SH-SY5Y (cell line): ENCODE data around the gene BPIFB3.

Experiments
- GATA2 ChIP-seq: IDR thresholded peaks from 2 replicates; pipeline ENCODE4 v1.6.1; 2011; ENCODE audit warnings: mild to moderate bottlenecking, low read depth, low read length
- GATA3 ChIP-seq: IDR thresholded peaks from 2 replicates; pipeline ENCODE4 v1.6.1; 2011; ENCODE audit warnings: low read depth, mild to moderate bottlenecking, low read length, moderate library complexity

GRCh38 chr20:33016581-33017109, 37.1 kb upstream of the BPIFB3 start:
- TF ChIP-seq GATA2 (no peak), GATA3 (no peak)
